HPDE6-E6E7 (cell line): ENCODE results near the gene C9orf85.
"Not testable (repeated sequence)": the region's sequence is repeated elsewhere in the genome, so short reads cannot be mapped to it uniquely, and the experiment has no call there.

Experiments
- DNase-seq: peaks from one replicate; pipeline ENCODE4 v3.0.0; 2011; ENCODE audit warnings: missing footprints; ENCODE audit errors: extremely low spot score

Gene C9orf85

GRCh38 chr9:71941998-71942567, 30.6 kb downstream of the C9orf85 start:
- DNase-seq, result no peak

- DNase-seq, result peak; percentile 68
These were observed 33.4 kb downstream of the C9orf85 start for GRCh38 chr9:71944754-71945375.

DNA sequence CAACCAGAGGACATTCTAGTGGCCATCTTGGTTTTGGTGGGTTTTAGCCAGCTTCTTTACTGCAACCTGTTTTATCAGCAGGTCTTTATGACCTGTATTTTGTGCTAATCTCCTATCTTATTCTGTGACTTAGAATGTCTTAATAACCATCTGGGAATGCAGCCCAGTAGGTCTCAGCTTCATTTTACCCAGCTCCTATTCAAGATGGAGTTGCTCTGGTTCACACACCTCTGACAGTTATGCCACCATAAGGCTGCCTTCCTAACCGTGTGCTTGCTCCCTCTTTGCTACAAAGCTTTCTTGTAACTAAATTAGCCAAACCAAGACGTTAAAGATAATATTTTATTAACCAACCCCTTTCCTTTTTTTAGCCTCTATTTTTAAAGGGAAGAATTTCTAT, 43.2 kb downstream of the C9orf85 start:
- DNase-seq, result not testable (repeated sequence)

DNA sequence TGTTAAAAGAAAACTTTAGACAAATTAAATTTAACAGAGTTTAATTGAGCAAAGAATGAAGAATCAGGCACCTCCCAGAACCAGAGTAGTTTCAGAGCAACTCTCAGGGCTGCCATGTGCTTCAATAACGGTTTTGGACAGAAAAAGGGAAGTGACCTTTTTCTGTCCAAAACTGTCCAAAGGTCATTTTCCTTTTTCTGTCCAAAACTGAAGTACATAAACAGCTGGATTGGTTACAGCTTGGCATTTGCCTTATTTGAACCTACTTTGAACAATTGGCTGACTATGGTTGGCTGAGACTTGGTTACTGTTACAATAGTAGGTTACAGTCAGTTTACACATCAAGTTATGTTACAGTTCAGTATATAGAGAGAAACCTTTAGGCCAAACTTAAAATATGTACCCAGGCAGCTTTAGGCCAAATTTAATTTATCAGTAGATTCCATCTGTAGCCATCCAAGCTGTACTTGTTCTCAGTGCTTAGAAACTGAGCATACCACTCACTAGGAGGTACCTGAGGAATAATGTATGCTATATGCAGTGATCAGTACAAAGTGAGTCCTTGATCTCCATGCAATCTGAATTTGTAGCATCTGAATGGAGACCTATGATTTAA, 44.0 kb downstream of the C9orf85 start:
- no peak for DNase-seq

- DNase-seq, result no peak
These were observed 50.9 kb downstream of the C9orf85 start for GRCh38 chr9:71962328-71962727.

GRCh38 chr9:71963471-71963996, 52.1 kb downstream of the C9orf85 start:
- DNase-seq, result not testable (repeated sequence)

DNA sequence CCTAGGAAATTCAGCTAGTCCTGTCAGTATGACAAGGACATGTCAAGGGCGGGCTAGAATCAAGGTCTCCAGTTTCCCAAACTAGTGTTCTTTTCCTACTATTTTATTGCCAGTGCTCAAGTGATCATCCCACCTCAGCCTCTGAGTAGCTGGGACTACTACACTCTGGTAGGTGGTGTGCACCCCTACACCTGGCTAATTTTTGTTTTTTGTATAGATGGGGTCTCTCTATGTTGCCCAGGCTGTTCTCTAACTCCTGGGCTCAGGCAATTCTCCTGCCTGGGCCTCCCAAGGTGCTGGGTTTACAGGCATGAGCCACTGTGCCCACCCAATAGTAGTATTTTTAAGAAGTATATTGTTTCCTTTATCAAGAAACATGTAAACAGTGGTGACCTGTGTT, 54.0 kb downstream of the C9orf85 start:
- DNase-seq, result no peak

GRCh38 chr9:71966601-71967000, 55.2 kb downstream of the C9orf85 start:
- DNase-seq, result no peak

DNA sequence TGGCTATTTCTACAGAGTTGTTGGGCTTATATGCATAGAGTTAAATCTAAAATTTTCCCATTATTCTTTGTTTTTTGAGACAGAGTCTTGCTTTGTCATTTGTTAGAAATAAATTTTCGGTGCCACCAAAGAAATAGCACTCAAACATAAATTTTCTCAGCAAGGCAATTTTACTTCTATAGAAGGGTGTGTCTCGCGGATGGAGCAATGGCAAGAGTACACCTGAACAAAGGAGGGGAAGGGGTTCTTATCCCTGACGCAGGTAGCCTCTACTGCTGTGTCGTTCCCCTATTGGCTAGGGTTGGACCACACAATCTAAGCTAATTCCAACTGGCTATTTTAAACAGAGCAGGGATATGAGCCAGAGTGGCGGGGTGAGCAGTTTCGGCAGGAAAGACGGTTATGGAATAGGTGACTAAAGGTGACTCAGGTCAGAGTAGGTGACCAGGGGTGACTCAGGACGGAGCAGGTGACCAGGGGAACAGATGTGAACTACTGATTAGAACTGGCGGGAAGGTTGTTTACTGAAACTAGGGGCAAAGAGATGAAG, 57.2 kb downstream of the C9orf85 start:
- DNase-seq, result no peak

DNA sequence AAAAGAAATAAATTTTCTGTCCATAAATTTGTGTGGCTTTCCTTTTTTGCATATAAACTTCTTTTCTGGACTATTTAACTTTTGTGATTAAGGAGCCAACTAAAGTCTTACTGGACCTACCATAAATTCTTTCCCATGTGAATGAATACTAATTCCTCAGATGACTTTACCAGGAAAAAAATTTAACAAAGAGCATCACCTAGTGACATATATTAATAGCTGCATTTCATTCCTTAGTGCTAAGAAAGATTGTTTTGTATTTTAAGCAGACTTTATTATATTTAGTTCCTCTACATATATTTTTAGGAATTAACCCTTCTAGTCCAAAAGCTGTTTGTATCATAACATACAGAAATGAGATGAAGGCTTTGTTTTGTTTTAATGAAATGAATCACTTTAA, 64.4 kb downstream of the C9orf85 start:
- DNase-seq, result no peak

- no peak for DNase-seq
These were observed 65.6 kb downstream of the C9orf85 start for GRCh38 chr9:71977003-71977402.

DNA sequence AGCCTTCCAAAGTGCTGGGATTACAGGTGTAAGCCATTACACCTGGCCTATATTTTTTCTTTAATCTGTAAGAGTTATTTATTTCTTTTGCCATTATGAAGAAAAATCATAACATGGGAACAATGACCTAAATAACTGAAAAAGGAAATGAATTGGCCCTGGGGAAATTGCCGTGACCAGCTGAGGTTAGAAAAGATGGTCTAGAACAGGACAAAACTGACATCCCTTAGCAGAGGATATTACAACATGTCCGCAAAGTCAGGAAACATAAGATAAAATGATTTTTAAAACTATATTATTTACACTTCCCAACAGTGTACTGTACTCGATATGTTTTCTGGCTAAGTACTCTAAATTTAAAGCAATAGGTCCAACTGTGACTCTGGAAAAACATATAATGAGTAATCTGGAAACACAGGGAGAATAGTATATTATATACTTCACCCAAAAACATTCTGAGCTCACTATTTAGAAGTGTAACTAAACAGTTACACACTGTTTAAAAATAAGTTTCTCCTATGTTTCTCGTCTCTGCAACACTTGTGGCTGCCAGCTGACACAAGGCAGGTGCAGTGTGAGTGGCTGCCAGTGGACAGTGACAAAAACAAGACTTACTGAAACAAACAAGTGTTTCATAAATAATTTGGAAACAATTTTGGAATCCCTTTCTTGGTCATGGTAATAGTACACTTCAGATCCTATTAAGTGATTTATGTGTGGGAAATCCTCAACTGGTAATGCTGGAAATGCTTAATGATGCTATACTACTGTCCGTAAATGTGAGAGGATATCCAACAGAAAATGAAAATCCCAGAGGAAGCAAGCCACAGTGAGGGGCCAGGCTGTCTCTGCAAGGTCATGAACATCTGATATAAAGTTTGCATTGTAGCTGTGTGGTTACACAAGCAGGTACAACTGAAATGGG, 69.1 kb downstream of the C9orf85 start:
- no peak for DNase-seq

DNA sequence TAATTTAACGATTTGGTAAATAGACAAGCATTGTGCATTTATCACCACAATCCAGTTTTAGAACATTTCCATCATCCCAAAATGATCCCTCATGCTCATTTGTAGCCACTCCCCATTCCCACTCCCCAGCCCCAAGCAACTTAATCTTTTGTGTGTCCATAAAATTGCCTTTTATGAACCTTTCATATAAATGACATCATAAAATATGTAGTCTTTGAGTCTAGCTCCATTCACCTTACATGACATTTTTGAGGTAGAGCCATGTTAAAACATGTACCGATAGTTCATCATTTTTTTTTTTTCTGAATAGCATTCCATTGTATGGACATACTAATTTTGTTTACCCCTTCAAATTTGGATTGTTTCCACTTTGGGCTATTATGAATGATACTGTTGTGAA, 70.5 kb downstream of the C9orf85 start:
- DNase-seq, result no peak

DNA sequence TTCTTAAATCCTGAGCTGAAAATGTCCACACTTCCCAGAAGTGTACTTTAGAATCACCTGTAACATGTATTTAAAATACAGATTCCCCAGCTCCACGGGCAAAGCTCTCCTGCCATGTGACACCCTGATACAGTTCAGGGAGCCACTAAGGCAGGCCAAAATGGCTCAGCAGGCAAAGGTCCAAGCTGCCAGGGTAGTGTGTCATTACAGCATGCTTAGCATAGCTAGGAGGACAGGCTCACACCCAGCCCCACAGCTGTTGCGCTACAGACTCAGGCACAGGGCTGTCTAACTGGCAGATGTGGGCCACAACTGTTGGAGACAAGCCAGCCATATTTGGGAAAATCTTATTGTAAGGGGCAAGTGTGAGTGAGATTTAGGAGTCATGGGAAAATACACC, 73.0 kb downstream of the C9orf85 start:
- DNase-seq, result no peak

- no peak for DNase-seq
These were observed 73.4 kb downstream of the C9orf85 start for GRCh38 chr9:71984831-71985281.

GRCh38 chr9:71985297-71985911, 74.0 kb downstream of the C9orf85 start:
- no peak for DNase-seq

DNA sequence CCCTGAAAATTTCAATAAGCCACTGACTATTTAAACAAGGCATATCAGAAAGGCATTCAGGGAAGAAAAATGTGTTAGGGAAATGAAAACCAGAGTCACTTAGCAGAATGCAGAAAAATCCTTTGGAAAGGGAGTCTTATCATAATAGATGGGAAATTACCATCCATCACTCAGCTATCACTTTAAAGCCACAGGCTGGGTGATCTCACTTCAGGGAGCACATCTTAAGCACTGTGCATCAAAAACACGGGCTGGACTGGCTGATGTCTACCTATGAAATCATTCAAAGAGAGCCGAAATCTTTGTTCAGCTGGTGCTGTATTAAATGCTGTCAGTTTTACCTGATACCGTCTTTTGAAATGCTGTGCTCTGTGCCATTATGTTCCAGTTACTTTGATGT, 75.5 kb downstream of the C9orf85 start:
- DNase-seq, result no peak

DNA sequence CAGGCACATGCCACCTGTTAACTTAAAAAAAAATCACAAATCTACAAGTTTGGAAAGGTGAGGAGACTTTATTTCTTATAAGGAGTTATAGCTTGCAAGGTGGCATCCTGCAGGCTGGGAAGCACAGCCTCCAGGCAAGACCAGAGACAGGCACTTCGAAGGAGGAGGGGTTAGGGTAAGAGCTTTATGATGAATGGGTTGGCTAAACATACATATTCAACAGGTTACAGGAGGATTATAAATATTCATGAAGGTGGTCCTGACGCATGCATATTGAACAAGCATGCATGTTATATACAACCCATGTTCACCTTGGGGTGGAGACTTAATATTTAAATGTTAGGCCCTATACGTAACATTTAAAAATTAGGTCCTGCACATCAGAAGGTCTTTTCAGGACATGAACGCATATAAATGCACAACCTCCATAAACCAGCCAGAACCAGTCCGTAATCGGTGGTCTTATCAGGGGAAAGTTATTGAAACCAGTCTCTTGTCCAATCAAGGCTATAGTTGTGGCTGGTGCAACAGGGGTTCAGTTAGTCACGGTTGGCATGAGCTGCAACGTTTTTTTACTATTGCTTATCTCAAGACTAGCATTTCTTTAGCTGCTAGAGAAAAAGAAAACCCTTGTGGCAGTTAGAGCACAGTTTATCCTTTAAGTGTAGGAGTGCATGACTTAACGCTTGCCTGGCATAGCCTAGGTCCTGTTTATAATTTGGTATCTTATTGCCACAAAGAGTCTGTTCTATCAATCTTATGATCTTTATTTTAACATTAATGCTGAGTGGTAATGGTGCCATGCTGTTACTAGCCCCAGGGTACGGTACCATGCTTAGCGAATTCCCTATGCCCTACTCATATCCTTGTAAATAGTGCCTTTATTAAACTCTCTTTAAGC, 76.3 kb downstream of the C9orf85 start:
- no peak for DNase-seq

DNA sequence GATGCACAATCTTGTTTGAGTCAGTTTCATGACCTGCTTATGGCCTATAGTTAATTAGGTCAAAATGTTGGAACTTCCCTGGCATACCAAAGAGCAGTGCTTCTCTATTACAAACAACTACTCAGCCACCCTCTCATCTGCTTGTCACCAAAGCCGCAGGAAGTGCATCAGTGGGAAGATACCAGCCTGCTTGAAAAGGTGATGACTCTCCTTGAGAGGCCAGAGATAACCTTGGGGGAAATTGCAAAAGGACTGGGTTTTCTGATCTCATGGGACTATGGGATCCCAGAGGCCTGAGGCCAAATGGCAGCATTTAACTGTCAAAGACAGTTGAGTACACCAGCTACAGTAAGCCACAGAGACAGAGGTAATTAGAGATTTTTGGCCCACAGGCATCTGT, 79.0 kb downstream of the C9orf85 start:
- no peak for DNase-seq

GRCh38 chr9:72005451-72005850, 94.0 kb downstream of the C9orf85 start:
- DNase-seq, result no peak
